HepG2 (cell line): Measurements from ENCODE around the gene MVK. TPM values are rescaled to one million over a fixed set of nuclear protein-coding genes. Genes with fewer than 3 reads are reported as not detected.

Experiments
- ARID2 ChIP-seq: sonication (generic); formaldehyde crosslinking; IDR thresholded peaks from 2 replicates; pipeline ENCODE4 v1.8.1; 2022; ENCODE audit warnings: mild to moderate bottlenecking, missing genetic modification reagents, borderline replicate concordance
- ATF6 ChIP-seq: sonication (generic); formaldehyde crosslinking; conservative IDR thresholded peaks from 2 replicates; pipeline ENCODE4 v1.4.0; 2020; ENCODE audit warnings: missing genetic modification reagents
- EP300 ChIP-seq, 3 experiments: sonication (generic) in 1 of 3; formaldehyde crosslinking in 1 of 3; IDR thresholded peaks; 2 replicates each; pipeline versions ENCODE4 v1.5.1 to v1.6.1; 2011 to 2020; ENCODE audit warnings: low read depth in 2 of 3, low read length in 2 of 3, borderline replicate concordance in 1 of 3, improper control_type of control experiment in 1 of 3, mild to moderate bottlenecking in 1 of 3, missing genetic modification reagents in 1 of 3, moderate library complexity in 1 of 3
- HNF4G ChIP-seq, 2 experiments: sonication (generic) in 1 of 2; formaldehyde crosslinking in 1 of 2; IDR thresholded peaks; 2 replicates each; pipeline versions ENCODE4 v1.4.0 to v1.6.1; 2011 to 2020; ENCODE audit warnings: borderline replicate concordance in 2 of 2, low read depth in 2 of 2, mild to moderate bottlenecking in 2 of 2, low read length in 1 of 2, missing genetic modification reagents in 1 of 2, moderate library complexity in 1 of 2
- HNRNPL ChIP-seq: fragments of 200-400 bp; formaldehyde crosslinking; IDR thresholded peaks from 2 replicates; pipeline ENCODE4 v1.6.1; 2017; ENCODE audit warnings: mild to moderate bottlenecking, low read depth, low read length
- IKZF1 ChIP-seq: fragments of 450-650 bp; IDR thresholded peaks from 2 replicates; pipeline ENCODE4 v1.7.1; 2016
- IRF2 ChIP-seq: IDR thresholded peaks from 2 replicates; pipeline ENCODE4 v1.6.1; 2018; ENCODE audit warnings: missing genetic modification reagents, missing compliant biosample characterization
- JUNB ChIP-seq: sonication (generic); formaldehyde crosslinking; IDR thresholded peaks from 2 replicates; pipeline ENCODE4 v1.8.0; 2022; ENCODE audit warnings: missing genetic modification reagents, mild to moderate bottlenecking, borderline replicate concordance
- KAT8 ChIP-seq: IDR thresholded peaks from 2 replicates; pipeline ENCODE4 v1.6.1; 2016; ENCODE audit warnings: missing genetic modification reagents, missing compliant biosample characterization
- PHB2 ChIP-seq: fragments of 450-650 bp; IDR thresholded peaks from 2 replicates; pipeline ENCODE4 v1.6.1; 2018; ENCODE audit not compliant: partially characterized antibody
- RFX3 ChIP-seq: IDR thresholded peaks from 2 replicates; pipeline ENCODE4 v1.6.1; 2016; ENCODE audit warnings: missing biosample characterization, missing genetic modification reagents
- TEAD3 ChIP-seq: optimal IDR thresholded peaks from 2 replicates; pipeline ENCODE3; 2016; ENCODE audit warnings: borderline replicate concordance
- TIGD3 ChIP-seq: sonication (generic); formaldehyde crosslinking; IDR thresholded peaks from 2 replicates; pipeline ENCODE4 v1.5.1; 2020; ENCODE audit warnings: mild to moderate bottlenecking, missing genetic modification reagents, borderline replicate concordance
- U2AF2 ChIP-seq: fragments of 200-400 bp; formaldehyde crosslinking; IDR thresholded peaks from 2 replicates; pipeline ENCODE4 v1.6.1; 2017; ENCODE audit warnings: low read depth, mild to moderate bottlenecking, low read length
- ZNF644 ChIP-seq: IDR thresholded peaks from 2 replicates; pipeline ENCODE4 v1.6.1; 2016; ENCODE audit warnings: low read depth
- ZNF646 ChIP-seq: sonication (generic); formaldehyde crosslinking; IDR thresholded peaks from 2 replicates; pipeline ENCODE4 v1.9.0; 2021; ENCODE audit warnings: mild to moderate bottlenecking, missing genetic modification reagents
- ZSCAN29 ChIP-seq: sonication (generic); formaldehyde crosslinking; conservative IDR thresholded peaks from 2 replicates; pipeline ENCODE4 v1.4.0; 2020; ENCODE audit warnings: mild to moderate bottlenecking, missing genetic modification reagents
- polyA plus RNA-seq, 8 experiments: library from polyadenylated mRNA; depleted of rRNA in 3 of 8; stranded (reverse) in 7 of 8; unstranded in 1 of 8; fragments of >200 nt; fragmentation: Illumina TruSeq in 4 of 8; extraction: Trizol in 4 of 8; gene quantifications; 2 replicates each; pipeline versions ENCODE4 v1.2.1 to v1.2.3, GENCODE V29; 2011 to 2016; ENCODE audit warnings: low read depth in 4 of 8, missing spikeins in 1 of 8, mixed read lengths in 1 of 8; ENCODE audit not compliant: insufficient read depth in 1 of 8
- total RNA-seq, 5 experiments: library from RNA; depleted of rRNA; stranded (reverse); fragments of >200 nt; fragmentation: Illumina TruSeq; extraction: Trizol; gene quantifications; 2 replicates each; pipeline ENCODE4 v1.2.3, GENCODE V29; 2016; ENCODE audit warnings: low read depth in 1 of 5
- TF ChIP-seq, protein P1 (sequence below): IDR thresholded peaks from 2 replicates; pipeline ENCODE4 v1.6.1; 2016

Gene MVK
- total and polyA plus RNA-seq, 2 of the 13 experiments (the other 11 are each of a cell fraction or from before 2014, with no cell fraction given) = 11.6 to 66.9 TPM

GRCh38 chr12:109586385-109587296 lies 13.0 kb downstream of the MVK start (continued):
- no peak for TF ChIP-seq U2AF2
- no peak for TF ChIP-seq IKZF1
- TF ChIP-seq RFX3 (CRISPR knock-in tag) = no peak
- 0 out of 2 replicates have a peak, but pooled peaks have one; percentile 30 for TF ChIP-seq TIGD3 (CRISPR knock-in tag)
- TF ChIP-seq EP300 (IDR thresholded peaks at IDR 0.05; ENCODE audit: low read depth in 2 of 2, low read length in 2 of 2) = peak in 1 of 2 experiments; percentile 37; a peak in 1 of 4 replicates
- TF ChIP-seq EP300 (CRISPR knock-in tag; IDR thresholded peaks at IDR 0.05; ENCODE audit: borderline replicate concordance) = no peak
- no peak for TF ChIP-seq ZNF646
- no peak for TF ChIP-seq HNRNPL
- TF ChIP-seq, protein P1, sequence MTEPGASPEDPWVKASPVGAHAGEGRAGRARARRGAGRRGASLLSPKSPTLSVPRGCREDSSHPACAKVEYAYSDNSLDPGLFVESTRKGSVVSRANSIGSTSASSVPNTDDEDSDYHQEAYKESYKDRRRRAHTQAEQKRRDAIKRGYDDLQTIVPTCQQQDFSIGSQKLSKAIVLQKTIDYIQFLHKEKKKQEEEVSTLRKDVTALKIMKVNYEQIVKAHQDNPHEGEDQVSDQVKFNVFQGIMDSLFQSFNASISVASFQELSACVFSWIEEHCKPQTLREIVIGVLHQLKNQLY (CRISPR knock-in tag) = no peak
- no peak for TF ChIP-seq ZNF644
- peak; percentile 30 for TF ChIP-seq TEAD3
- TF ChIP-seq IRF2 (CRISPR knock-in tag) = no peak
- TF ChIP-seq PHB2 = no peak
- TF ChIP-seq JUNB = 0 out of 2 replicates have a peak, but pooled peaks have one; percentile 55
- TF ChIP-seq ARID2 (CRISPR knock-in tag) = no peak
- TF ChIP-seq ATF6 = no peak
- no peak for TF ChIP-seq ZSCAN29 (CRISPR knock-in tag)
- TF ChIP-seq KAT8 (CRISPR knock-in tag) = no peak
- peak; percentile 60; the same call in 1 of the 2 replicates for TF ChIP-seq HNF4G (IDR thresholded peaks at IDR 0.05; ENCODE audit: borderline replicate concordance, low read depth, low read length)
- TF ChIP-seq HNF4G (CRISPR knock-in tag; IDR thresholded peaks at IDR 0.05; ENCODE audit: borderline replicate concordance, low read depth) = no peak
